ENCODE measurements around the gene RGS11. TPM values are rescaled to one million over a fixed set of nuclear protein-coding genes. Genes with fewer than 3 reads are reported as not detected.

Gene RGS11
- total and polyA plus RNA-seq, 9 of the 15 experiments (the other 6 are each of a cell fraction or from before 2014, with no cell fraction given), result not detected

DNA sequence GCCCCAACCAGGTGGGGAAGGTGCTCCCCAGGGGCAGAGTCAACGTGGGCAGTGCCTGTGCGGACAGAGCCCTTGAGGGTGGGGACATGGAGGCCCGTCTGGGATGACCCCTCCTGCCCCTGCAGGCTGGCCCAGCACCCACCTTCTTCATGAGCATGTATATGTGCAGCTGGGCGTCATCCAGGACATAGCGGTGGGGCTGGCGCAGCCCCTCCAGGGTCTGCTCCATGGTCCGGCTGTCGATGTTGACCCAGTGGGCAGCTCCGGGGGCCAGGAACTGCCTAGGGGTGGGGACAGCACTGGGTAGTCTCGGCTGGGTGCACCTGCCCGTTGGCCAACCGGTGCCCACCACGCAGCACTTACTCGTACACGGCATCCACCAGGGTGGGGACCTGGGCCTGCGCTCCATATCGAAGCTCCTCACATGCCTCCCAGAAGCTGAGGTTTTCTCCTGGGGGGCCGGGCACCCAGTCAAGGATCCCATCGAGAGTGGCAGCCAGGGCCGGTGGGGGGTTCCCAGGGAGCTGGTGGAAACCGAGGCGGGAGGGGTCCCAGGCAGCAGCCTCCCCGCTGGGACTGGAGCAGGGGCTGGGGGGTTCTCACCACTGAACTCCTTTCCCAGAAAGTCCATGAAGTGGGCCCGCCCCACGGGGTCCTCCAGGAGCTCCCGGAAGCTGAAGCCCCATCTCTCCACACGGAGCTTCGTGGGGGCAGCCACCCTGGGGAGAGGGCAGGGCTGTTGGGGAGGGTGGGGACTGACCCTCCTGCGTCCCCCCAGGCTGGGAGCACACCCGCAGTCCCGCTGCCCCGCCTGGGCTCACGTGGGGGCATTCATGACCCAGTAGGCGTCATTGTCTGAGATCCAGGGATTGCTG, 5.1 kb downstream of the RGS11 start:
- no TSS peak for BruUV-seq (replicated peaks)
- no peak for ATAC-seq
- Histone ChIP-seq H3K36me3 (ENCODE audit: control insufficient read depth, insufficient read depth, low read length) (no peaks in the 10 kb centered on the region), H3K9me3 (replicated peaks; ENCODE audit: control insufficient read depth, insufficient read depth, low read depth, low read length) (no peaks in the 10 kb centered on the region), H3K4me2 (ENCODE audit: insufficient read depth, low read length) (no peak overlapping the region), H3K4me3 (no peak overlapping the region), H3K9ac (ENCODE audit: insufficient read depth in 1 of 2, low read depth in 2 of 2, low read length in 2 of 2) (peak overlapping the region in 1 of 2 experiments; percentile 71; a peak in 1 of 4 replicates), H3K27me3 (ENCODE audit: control insufficient read depth in 2 of 2, insufficient read depth in 2 of 2, low read length in 2 of 2) (no peaks in the 10 kb centered on the region; a peak in 1 of 5 replicates), H3K27ac (ENCODE audit: extremely low read depth, low read depth, low read length) (no peak overlapping the region), H3K9me1 (ENCODE audit: control insufficient read depth, insufficient read depth, low read length) (no peaks in the 10 kb centered on the region), H4K20me1 (replicated peaks; ENCODE audit: control insufficient read depth, insufficient read depth, low read length) (peaks cover 3% of the 10 kb centered on the region; the same call in 1 of the 2 replicates), H2AFZ (ENCODE audit: low read depth, low read length) (no peak overlapping the region), H3K79me2 (ENCODE audit: control insufficient read depth, insufficient read depth, low read length) (no peaks in the 10 kb centered on the region), H3K4me1 (replicated peaks in 1 of 2; ENCODE audit: control insufficient read depth in 2 of 2, insufficient read depth in 2 of 2, low read length in 2 of 2) (peaks cover 0 to 78% of the 10 kb centered on the region in 2 experiments; a peak in 2 of 5 replicates)
- ChIA-PET POLR2A (interaction anchor here (0.6 to 1.5 kb wide), 6 partner anchors 8 to 43 kb away, joined by 3 to 4 read pairs (median 3); no protein-coding TSS in a partner anchor), CTCF (ENCODE audit: low intra/inter-chr PET ratio) (no interaction called here)
- DNase-seq (ENCODE audit: extremely low read depth in 1 of 4, low spot score in 3 of 4), result no peak
- in situ Hi-C loops (cut with MboI) (no loop called here), intact Hi-C loops (cut with micrococcal nuclease) (no loop called here)
- TF ChIP-seq TCF7 (IDR thresholded peaks at IDR 0.05; ENCODE audit: borderline replicate concordance), result no peak
- FAIRE-seq, result no peak
- 44% methylated on average over 25 of the region's 34 CpGs for WGBS (ENCODE audit: insufficient coverage, low coverage, missing lambda C conversion rate)

DNA sequence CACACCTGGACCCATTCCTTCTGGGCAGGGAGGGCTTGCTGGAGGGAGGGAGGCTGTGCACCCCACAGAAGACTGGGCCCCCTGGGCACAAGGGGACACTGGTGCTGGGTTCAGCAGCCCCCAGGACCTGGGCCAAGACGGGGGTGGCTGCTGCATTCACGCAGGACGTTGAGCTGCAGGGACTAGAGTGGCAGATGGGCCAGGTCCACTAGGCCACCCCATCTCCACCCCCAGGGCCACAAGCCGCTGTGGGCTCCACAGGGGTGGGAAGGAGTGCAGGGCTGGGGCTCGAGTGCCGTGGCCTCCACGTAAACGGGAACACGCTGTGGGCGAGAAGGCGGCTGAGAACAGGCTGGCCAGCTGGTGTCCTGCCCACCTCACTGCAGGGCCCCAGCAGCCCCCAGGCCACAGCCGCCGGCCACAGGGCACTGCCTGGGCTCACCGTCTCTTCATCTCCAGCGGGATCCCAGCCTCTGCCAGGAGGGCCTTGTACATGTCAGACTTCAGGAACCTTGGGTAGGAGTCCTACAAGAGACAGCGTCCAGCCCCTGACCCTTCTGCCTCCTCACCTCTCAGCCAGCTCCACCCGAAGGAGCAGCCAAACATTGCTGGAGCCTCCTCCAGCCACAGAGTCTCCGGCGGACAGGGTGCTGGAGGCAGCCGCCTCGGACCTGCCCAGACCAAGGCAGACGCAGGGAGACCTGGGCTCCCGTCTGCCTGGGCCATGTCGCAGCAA, 6.5 kb downstream of the RGS11 start:
- no peak for FAIRE-seq
- no peaks in the 10 kb centered on the region; a peak in 1 of 5 replicates for H3K27me3 ChIP-seq (ENCODE audit: control insufficient read depth in 2 of 2, insufficient read depth in 2 of 2, low read length in 2 of 2)
- no peak; the same call in 1 of the 3 replicates for ATAC-seq
- H3K9ac ChIP-seq (ENCODE audit: insufficient read depth in 1 of 2, low read depth in 2 of 2, low read length in 2 of 2), result peak overlapping the region in 1 of 2 experiments; percentile 76; a peak in 2 of 4 replicates
- no peaks in the 10 kb centered on the region for H3K36me3 ChIP-seq (ENCODE audit: control insufficient read depth, insufficient read depth, low read length)
- no peaks in the 10 kb centered on the region for H3K79me2 ChIP-seq (ENCODE audit: control insufficient read depth, insufficient read depth, low read length)
- no TSS peak for BruUV-seq (replicated peaks)
- H3K9me1 ChIP-seq (ENCODE audit: control insufficient read depth, insufficient read depth, low read length), result no peaks in the 10 kb centered on the region
- no peak for DNase-seq (ENCODE audit: extremely low read depth in 1 of 4, low spot score in 3 of 4)
- H3K4me3 ChIP-seq, result no peak overlapping the region
- peaks cover 0 to 78% of the 10 kb centered on the region in 2 experiments; a peak in 2 of 5 replicates for H3K4me1 ChIP-seq (replicated peaks in 1 of 2; ENCODE audit: control insufficient read depth in 2 of 2, insufficient read depth in 2 of 2, low read length in 2 of 2)
- H3K9me3 ChIP-seq (replicated peaks; ENCODE audit: control insufficient read depth, insufficient read depth, low read depth, low read length), result no peaks in the 10 kb centered on the region
- 0 out of 2 replicates have a peak overlapping the region, but pooled peaks have one; percentile 24 for H2AFZ ChIP-seq (ENCODE audit: low read depth, low read length)
- in situ Hi-C loops (cut with MboI), result no loop called here
- no peak overlapping the region for H3K27ac ChIP-seq (ENCODE audit: extremely low read depth, low read depth, low read length)
- peaks cover 3% of the 10 kb centered on the region; the same call in 1 of the 2 replicates for H4K20me1 ChIP-seq (replicated peaks; ENCODE audit: control insufficient read depth, insufficient read depth, low read length)
- WGBS (ENCODE audit: insufficient coverage, low coverage, missing lambda C conversion rate), result 44% methylated on average over 22 of the region's 24 CpGs
- intact Hi-C loops (cut with micrococcal nuclease), result no loop called here
- H3K4me2 ChIP-seq (ENCODE audit: insufficient read depth, low read length), result no peak overlapping the region
- CTCF ChIA-PET (ENCODE audit: low intra/inter-chr PET ratio), result no interaction called here
- POLR2A ChIA-PET, result interaction anchor here (0.6 to 1.5 kb wide), 3 partner anchors 10 to 34 kb away, joined by 3 to 4 read pairs (median 3); no protein-coding TSS in a partner anchor
- TF ChIP-seq, protein P1, sequence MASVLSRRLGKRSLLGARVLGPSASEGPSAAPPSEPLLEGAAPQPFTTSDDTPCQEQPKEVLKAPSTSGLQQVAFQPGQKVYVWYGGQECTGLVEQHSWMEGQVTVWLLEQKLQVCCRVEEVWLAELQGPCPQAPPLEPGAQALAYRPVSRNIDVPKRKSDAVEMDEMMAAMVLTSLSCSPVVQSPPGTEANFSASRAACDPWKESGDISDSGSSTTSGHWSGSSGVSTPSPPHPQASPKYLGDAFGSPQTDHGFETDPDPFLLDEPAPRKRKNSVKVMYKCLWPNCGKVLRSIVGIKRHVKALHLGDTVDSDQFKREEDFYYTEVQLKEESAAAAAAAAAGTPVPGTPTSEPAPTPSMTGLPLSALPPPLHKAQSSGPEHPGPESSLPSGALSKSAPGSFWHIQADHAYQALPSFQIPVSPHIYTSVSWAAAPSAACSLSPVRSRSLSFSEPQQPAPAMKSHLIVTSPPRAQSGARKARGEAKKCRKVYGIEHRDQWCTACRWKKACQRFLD (CRISPR knock-in tag; IDR thresholded peaks at IDR 0.05), result no peak
- TF ChIP-seq KAT2B (IDR thresholded peaks at IDR 0.05; ENCODE audit: low read depth, low read length) (no peak), ZNF121 (CRISPR knock-in tag; conservative IDR thresholded peaks at IDR 0.05) (no peak), ATF7 (IDR thresholded peaks at IDR 0.05) (no peak)
